ENCODE results near the gene MAP6D1. TPM values are rescaled to one million over a fixed set of nuclear protein-coding genes. Genes with fewer than 3 reads are reported as not detected.

The MAP6D1 gene
- total and polyA plus RNA-seq, 2 donors (not counting 1 experiment from before 2014, with no cell fraction given), result 0.83 to 2.1 TPM

- H3K27ac ChIP-seq (ENCODE audit: insufficient read depth, low read length), result no peak overlapping the region
- TF ChIP-seq CTCF (conservative IDR thresholded peaks at IDR 0.05 in 1 of 2, IDR thresholded peaks at IDR 0.05 in 1 of 2; ENCODE audit: low read depth in 1 of 2, low read length in 2 of 2), result no peak
- TF ChIP-seq EZH2 (IDR thresholded peaks at IDR 0.05; ENCODE audit: low read length, missing control alignments), result no peak
- H3K4me3 ChIP-seq (replicated peaks in 1 of 4; ENCODE audit: control extremely low read depth in 1 of 4, insufficient read depth in 1 of 4, low read depth in 3 of 4, low read length in 4 of 4), result no peak overlapping the region
- H3K27me3 ChIP-seq (ENCODE audit: control insufficient read depth, insufficient read depth, low read length), result no peaks in the 10 kb centered on the region
- H3K79me2 ChIP-seq (ENCODE audit: control insufficient read depth, insufficient read depth, low read length), result no peaks in the 10 kb centered on the region
- no peak overlapping the region for H2AFZ ChIP-seq (ENCODE audit: low read length)
- no peak overlapping the region for H3K9ac ChIP-seq (ENCODE audit: insufficient read depth, low read length)
- H3K36me3 ChIP-seq (ENCODE audit: control insufficient read depth, insufficient read depth, low read length), result peaks cover 21% of the 10 kb centered on the region
- no peaks in the 10 kb centered on the region for H3K9me3 ChIP-seq (ENCODE audit: control insufficient read depth, insufficient read depth, low read depth, low read length)
- no peak overlapping the region for H3K4me2 ChIP-seq (ENCODE audit: extremely low read depth, insufficient read depth, low read length)
- no peaks in the 10 kb centered on the region for H4K20me1 ChIP-seq (ENCODE audit: control insufficient read depth, extremely low read depth, insufficient read depth, low read length)
- no peaks in the 10 kb centered on the region for H3K4me1 ChIP-seq (ENCODE audit: control insufficient read depth, extremely low read depth, insufficient read depth, low read length)
- no peak for DNase-seq (ENCODE audit: low read depth in 2 of 2)
Observed at GRCh38 chr3:183801601-183802000, 23.8 kb downstream of the MAP6D1 start.

- no peaks in the 10 kb centered on the region for H4K20me1 ChIP-seq (ENCODE audit: control insufficient read depth, extremely low read depth, insufficient read depth, low read length)
- no peaks in the 10 kb centered on the region for H3K4me1 ChIP-seq (ENCODE audit: control insufficient read depth, extremely low read depth, insufficient read depth, low read length)
- H3K36me3 ChIP-seq (ENCODE audit: control insufficient read depth, insufficient read depth, low read length), result peaks cover 21% of the 10 kb centered on the region
- H3K27ac ChIP-seq (ENCODE audit: insufficient read depth, low read length), result no peak overlapping the region
- H3K4me3 ChIP-seq (replicated peaks in 1 of 4; ENCODE audit: control extremely low read depth in 1 of 4, insufficient read depth in 1 of 4, low read depth in 3 of 4, low read length in 4 of 4), result no peak overlapping the region
- no peak for TF ChIP-seq CTCF (conservative IDR thresholded peaks at IDR 0.05 in 1 of 2, IDR thresholded peaks at IDR 0.05 in 1 of 2; ENCODE audit: low read depth in 1 of 2, low read length in 2 of 2)
- H3K4me2 ChIP-seq (ENCODE audit: extremely low read depth, insufficient read depth, low read length), result no peak overlapping the region
- no peak overlapping the region for H3K9ac ChIP-seq (ENCODE audit: insufficient read depth, low read length)
- DNase-seq (ENCODE audit: low read depth in 2 of 2), result no peak
- no peaks in the 10 kb centered on the region for H3K27me3 ChIP-seq (ENCODE audit: control insufficient read depth, insufficient read depth, low read length)
- no peaks in the 10 kb centered on the region for H3K9me3 ChIP-seq (ENCODE audit: control insufficient read depth, insufficient read depth, low read depth, low read length)
- H2AFZ ChIP-seq (ENCODE audit: low read length), result no peak overlapping the region
- H3K79me2 ChIP-seq (ENCODE audit: control insufficient read depth, insufficient read depth, low read length), result no peaks in the 10 kb centered on the region
Observed at GRCh38 chr3:183800243-183800863, 25.0 kb downstream of the MAP6D1 start.

- Histone ChIP-seq H3K79me2 (ENCODE audit: control insufficient read depth, insufficient read depth, low read length) (no peaks in the 10 kb centered on the region), H3K9ac (ENCODE audit: insufficient read depth, low read length) (no peak overlapping the region), H2AFZ (ENCODE audit: low read length) (no peak overlapping the region), H3K4me1 (ENCODE audit: control insufficient read depth, extremely low read depth, insufficient read depth, low read length) (no peaks in the 10 kb centered on the region), H3K4me3 (replicated peaks in 1 of 4; ENCODE audit: control extremely low read depth in 1 of 4, insufficient read depth in 1 of 4, low read depth in 3 of 4, low read length in 4 of 4) (no peak overlapping the region), H3K9me3 (ENCODE audit: control insufficient read depth, insufficient read depth, low read depth, low read length) (no peaks in the 10 kb centered on the region), H3K27ac (ENCODE audit: insufficient read depth, low read length) (no peak overlapping the region), H3K4me2 (ENCODE audit: extremely low read depth, insufficient read depth, low read length) (no peak overlapping the region), H3K36me3 (ENCODE audit: control insufficient read depth, insufficient read depth, low read length) (peaks cover 19% of the 10 kb centered on the region), H3K27me3 (ENCODE audit: control insufficient read depth, insufficient read depth, low read length) (no peaks in the 10 kb centered on the region), H4K20me1 (ENCODE audit: control insufficient read depth, extremely low read depth, insufficient read depth, low read length) (no peaks in the 10 kb centered on the region)
- TF ChIP-seq CTCF (conservative IDR thresholded peaks at IDR 0.05 in 1 of 2, IDR thresholded peaks at IDR 0.05 in 1 of 2; ENCODE audit: low read depth in 1 of 2, low read length in 2 of 2) (no peak), EZH2 (IDR thresholded peaks at IDR 0.05; ENCODE audit: low read length, missing control alignments) (no peak)
- no peak for DNase-seq (ENCODE audit: low read depth in 2 of 2)
Observed at GRCh38 chr3:183799461-183799860, 25.9 kb downstream of the MAP6D1 start.

Measured in fibroblast of lung (primary cell).